Mucosa of rectum (tissue), 2 donors: ENCODE data around the gene ANGPTL7.
"Not testable (repeated sequence)": the region's sequence is repeated elsewhere in the genome, so short reads cannot be mapped to it uniquely, and the experiment has no call there.

Source experiments
- H3K27ac ChIP-seq, 2 donors: one replicate each; pipeline ENCODE4 v1.7.0; 2013; ENCODE audit warnings: inconsistent platforms in 2 of 2, low read depth in 2 of 2, low read length in 2 of 2
- H3K27me3 ChIP-seq, 2 donors: one replicate each; pipeline ENCODE4 v1.7.0; 2013; ENCODE audit warnings: low read length in 2 of 2; ENCODE audit not compliant: control insufficient read depth in 2 of 2, insufficient read depth in 2 of 2
- H3K36me3 ChIP-seq, 2 donors: one replicate each; pipeline ENCODE4 v1.7.0; 2013; ENCODE audit warnings: low read length in 2 of 2; ENCODE audit not compliant: control insufficient read depth in 2 of 2, insufficient read depth in 2 of 2
- H3K4me1 ChIP-seq, 2 donors: one replicate each; pipeline ENCODE4 v1.7.0; 2013; ENCODE audit warnings: low read length in 2 of 2, mild to moderate bottlenecking in 1 of 2; ENCODE audit not compliant: control insufficient read depth in 2 of 2, insufficient read depth in 2 of 2
- H3K4me3 ChIP-seq, 2 donors: one replicate each; pipeline ENCODE4 v1.7.0; 2013; ENCODE audit warnings: low read length in 2 of 2
- H3K9ac ChIP-seq, 2 donors: one replicate each; pipeline ENCODE4 v1.7.0; 2013; ENCODE audit warnings: low read length in 2 of 2, low read depth in 1 of 2, mild to moderate bottlenecking in 1 of 2
- H3K9me3 ChIP-seq, 2 donors: one replicate each; pipeline ENCODE4 v1.7.0; 2013; ENCODE audit warnings: low read length in 2 of 2; ENCODE audit not compliant: control insufficient read depth in 2 of 2
- donor health status: healthy.
- donor health status: Normal muscosa, but diverticular disease.

ANGPTL7 gene

DNA sequence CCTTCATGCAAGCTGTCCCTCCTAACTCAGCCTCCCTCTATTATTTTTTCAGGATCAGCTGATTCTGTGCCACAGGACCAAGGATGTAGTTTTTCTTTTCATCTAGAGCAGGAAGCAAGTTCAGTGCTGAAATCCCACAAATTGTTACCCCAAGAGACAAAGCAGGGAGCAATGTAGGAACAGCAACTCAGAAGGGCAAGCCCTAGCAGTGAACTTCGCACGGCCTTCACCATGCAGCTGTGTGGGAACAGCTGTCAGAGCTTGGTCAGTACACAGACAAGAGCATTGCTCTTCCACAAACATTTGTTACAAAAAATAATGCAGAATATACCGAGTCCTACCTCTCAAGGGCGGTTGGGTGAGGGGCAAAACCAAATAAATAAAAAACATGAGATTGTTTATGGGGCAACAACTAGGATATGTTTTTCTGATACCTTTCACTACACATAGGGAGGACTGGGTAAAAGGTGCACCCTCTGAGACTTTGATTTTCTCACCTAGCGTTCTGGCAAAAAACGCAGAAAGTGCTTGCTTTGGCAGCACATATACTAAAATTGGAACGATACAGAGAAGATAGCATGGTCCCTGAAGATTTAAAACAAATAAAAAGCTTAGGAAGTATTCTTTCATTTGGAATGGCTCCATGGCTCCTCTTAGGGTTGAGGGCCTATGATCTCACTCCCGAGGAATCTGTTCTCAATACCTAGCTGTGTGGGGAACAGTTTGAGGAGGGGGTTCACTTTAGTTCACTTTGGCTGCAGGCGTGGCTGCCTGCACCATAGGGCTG is 37.1 kb upstream of the ANGPTL7 start:
- Histone ChIP-seq H3K27me3 (no peaks in the 10 kb centered on the region), H3K27ac (no peak overlapping the region), H3K9ac (no peak overlapping the region), H3K36me3 (peaks cover 41 to 48% of the 10 kb centered on the region in 2 donors), H3K9me3 (no peaks in the 10 kb centered on the region), H3K4me1 (no peaks in the 10 kb centered on the region), H3K4me3 (no peak overlapping the region)

DNA sequence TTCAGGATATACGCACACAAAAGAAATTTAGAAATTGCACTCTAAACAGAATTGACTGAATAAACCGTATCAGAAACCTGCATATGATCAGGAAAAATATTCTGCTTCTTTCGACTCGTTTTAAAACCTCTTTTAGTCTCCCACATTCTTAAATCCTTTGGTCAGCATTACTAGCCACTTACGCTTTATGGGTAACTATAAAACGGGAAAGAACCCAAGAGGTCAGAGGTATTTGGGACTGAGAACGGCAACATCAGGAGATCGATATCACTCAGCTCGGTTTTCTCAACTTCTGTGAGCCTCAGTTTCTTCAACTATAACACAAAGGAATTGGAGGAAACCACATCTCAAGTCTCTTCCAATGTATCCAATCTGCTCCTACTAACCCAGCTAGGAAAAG is 36.4 kb upstream of the ANGPTL7 start:
- Histone ChIP-seq H3K27ac (no peak overlapping the region), H3K4me3 (no peak overlapping the region), H3K9me3 (no peaks in the 10 kb centered on the region), H3K9ac (no peak overlapping the region), H3K36me3 (peaks cover 43 to 45% of the 10 kb centered on the region in 2 donors), H3K4me1 (no peaks in the 10 kb centered on the region), H3K27me3 (no peaks in the 10 kb centered on the region)

DNA sequence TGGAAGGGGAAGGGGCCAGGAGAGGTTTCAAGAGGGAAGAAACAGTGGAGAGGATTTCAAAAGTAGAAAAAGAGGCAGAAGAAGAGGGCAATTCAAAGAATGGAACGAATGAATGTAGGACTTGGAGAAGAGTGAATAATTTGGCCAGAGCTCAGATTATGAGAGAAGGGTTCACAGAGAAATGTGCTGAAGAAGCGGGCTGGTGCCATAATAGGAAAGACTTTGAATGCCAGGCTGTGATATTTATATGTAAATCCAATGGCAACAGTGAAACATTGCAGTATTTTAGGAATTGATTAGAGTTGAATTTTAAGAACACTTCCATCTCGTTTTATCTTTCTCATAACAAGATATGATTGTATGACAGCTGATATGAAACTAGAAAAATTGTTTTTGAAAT is 36.0 kb upstream of the ANGPTL7 start:
- Histone ChIP-seq H3K27me3 (no peaks in the 10 kb centered on the region), H3K36me3 (peaks cover 40 to 41% of the 10 kb centered on the region in 2 donors), H3K27ac (no peak overlapping the region), H3K9me3 (no peaks in the 10 kb centered on the region), H3K4me3 (no peak overlapping the region), H3K9ac (no peak overlapping the region), H3K4me1 (no peaks in the 10 kb centered on the region)

DNA sequence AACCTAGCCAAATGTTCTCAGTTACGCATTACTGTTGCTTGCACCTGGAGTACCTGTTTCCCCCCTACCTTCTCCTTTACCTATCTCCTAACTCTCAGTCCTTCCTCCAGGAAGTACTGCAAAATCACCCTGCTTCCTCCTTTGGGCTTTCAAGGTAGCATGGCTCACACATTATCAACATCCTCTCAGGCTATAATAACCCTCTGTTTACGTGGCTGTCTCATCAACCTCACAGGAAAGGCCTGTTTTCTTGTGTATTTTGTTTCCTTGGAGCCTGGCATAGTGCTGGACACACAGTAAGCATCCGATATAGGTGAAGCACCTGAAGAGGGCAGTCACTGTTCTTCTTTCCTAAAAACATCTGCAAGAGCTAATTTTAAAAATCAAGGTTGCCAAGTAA is 32.7 kb upstream of the ANGPTL7 start:
- peak overlapping the region in 1 of 2 donors; percentile 8 for H3K9ac ChIP-seq
- H3K27me3 ChIP-seq, result no peaks in the 10 kb centered on the region
- H3K27ac ChIP-seq, result no peak overlapping the region
- H3K4me3 ChIP-seq, result no peak overlapping the region
- no peaks in the 10 kb centered on the region for H3K4me1 ChIP-seq
- H3K9me3 ChIP-seq, result no peaks in the 10 kb centered on the region
- peaks cover 16 to 26% of the 10 kb centered on the region in 2 donors for H3K36me3 ChIP-seq

DNA sequence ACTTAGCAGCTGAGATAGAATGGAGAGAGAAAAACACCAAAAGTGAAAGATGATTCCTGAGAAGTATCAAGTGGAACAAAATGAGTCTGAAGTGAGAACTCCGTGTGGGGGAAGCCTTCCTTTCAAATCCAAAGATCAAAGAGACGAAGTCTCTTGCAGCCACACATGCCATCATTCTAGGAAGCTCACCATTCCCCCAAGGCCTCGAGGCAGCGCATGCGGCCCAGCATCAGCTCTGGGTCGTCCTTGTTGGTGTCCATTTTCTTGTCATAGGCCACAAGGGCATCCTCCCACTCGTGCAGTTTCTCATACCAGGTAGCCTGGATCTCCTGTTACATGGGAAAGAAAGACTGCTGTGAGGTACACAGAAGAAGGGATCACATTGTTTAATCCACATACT is 32.2 kb upstream of the ANGPTL7 start:
- Histone ChIP-seq H3K9ac (no peak overlapping the region), H3K4me3 (no peak overlapping the region), H3K9me3 (no peaks in the 10 kb centered on the region), H3K27ac (no peak overlapping the region), H3K36me3 (peaks cover 19 to 22% of the 10 kb centered on the region in 2 donors), H3K4me1 (no peaks in the 10 kb centered on the region), H3K27me3 (no peaks in the 10 kb centered on the region)

DNA sequence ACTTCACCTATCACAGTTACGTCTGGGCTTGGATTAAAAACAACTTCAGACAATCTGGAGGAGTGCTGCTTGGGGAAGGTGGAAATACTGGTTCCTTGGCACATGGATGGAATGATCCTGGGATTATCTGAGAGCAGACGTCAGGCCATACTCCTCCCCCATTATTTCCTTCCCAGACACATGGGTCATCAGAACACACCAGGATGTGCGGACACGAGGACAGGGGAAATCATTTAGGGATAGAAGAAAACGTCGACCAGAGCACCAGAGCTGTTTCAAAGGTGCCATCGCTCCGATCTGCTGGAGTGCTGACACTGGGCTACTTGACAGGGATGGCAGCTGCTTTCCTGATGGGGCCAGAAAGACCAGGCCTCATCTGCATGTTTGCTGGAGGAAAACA is 31.8 kb upstream of the ANGPTL7 start:
- Histone ChIP-seq H3K36me3 (peaks cover 16 to 20% of the 10 kb centered on the region in 2 donors), H3K27ac (no peak overlapping the region), H3K4me3 (no peak overlapping the region), H3K9ac (no peak overlapping the region), H3K4me1 (no peaks in the 10 kb centered on the region), H3K9me3 (no peaks in the 10 kb centered on the region), H3K27me3 (no peaks in the 10 kb centered on the region)

DNA sequence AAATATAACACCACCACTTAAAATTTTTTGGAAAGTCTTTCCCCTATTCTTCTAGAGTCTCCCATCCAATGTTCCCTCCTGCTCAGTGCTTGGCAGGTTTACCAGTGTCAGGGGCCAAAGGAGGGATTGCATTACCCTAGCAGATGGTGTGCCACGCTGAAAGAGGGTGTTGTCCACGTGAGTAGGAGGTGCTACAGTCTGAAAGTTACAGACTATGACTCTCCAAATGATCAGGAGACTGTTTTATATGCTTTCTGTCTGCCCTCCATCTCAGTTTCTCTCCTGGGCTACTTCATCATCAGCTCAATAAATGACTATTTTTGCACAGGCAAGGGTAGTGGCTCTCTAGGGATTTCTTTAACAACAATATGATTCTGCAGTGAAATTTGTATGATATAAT is 31.3 kb upstream of the ANGPTL7 start:
- no peaks in the 10 kb centered on the region for H3K4me1 ChIP-seq
- H3K27me3 ChIP-seq, result no peaks in the 10 kb centered on the region
- H3K9ac ChIP-seq, result no peak overlapping the region
- H3K9me3 ChIP-seq, result no peaks in the 10 kb centered on the region
- H3K27ac ChIP-seq, result no peak overlapping the region
- peaks cover 16 to 18% of the 10 kb centered on the region in 2 donors for H3K36me3 ChIP-seq
- no peak overlapping the region for H3K4me3 ChIP-seq

DNA sequence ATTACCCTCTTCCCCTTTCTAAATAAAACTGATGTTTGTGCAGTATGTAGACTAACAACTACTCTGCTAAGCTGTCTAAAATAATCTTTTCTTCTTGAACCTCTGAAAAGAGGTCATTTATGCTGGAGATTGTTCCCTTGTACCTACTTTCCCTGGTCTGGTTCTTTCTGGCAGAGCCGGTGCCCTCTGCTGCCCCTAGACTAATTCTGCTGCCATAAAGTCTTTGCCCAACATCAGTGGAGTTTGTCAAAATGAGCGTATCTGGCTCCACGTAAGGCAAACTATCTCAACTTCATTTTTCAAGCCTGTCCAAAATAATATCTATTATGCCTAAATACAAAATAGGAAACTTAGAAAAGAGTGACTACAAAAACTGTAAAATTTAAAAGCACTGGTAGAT is 30.9 kb upstream of the ANGPTL7 start:
- no peaks in the 10 kb centered on the region for H3K9me3 ChIP-seq
- H3K27ac ChIP-seq, result no peak overlapping the region
- no peak overlapping the region for H3K9ac ChIP-seq
- no peaks in the 10 kb centered on the region for H3K27me3 ChIP-seq
- no peaks in the 10 kb centered on the region for H3K4me1 ChIP-seq
- peaks cover 16 to 18% of the 10 kb centered on the region in 2 donors for H3K36me3 ChIP-seq
- no peak overlapping the region for H3K4me3 ChIP-seq

DNA sequence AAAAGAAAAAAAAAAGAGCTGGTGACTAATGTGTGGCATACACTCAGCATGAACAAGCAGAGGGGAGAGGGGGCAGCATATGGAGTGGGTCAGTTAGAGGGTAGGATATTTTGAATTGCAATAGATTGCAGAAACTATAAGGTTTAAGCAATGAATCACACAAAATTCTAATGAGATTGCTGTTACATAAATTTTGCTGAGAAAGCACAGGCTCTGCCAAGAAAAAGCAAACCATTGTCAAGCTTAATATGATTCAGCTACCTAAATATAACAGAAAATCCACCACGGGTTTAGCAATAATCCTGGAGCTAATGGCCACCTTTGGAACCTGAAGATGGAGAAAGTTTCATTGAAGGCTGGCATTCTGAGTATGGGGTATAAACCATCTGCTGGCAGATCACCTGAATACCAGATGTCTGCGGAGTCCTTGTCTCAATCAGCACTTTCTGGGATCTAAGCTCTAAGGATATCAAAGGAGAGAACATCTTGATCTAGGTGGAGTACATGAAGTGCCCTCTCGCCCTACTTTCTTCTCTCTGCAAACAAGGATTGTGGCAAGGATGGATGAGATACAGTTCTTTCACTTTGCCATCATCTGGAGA is 30.3 kb upstream of the ANGPTL7 start:
- Histone ChIP-seq H3K36me3 (peaks cover 16 to 18% of the 10 kb centered on the region in 2 donors), H3K27ac (no peak overlapping the region)

DNA sequence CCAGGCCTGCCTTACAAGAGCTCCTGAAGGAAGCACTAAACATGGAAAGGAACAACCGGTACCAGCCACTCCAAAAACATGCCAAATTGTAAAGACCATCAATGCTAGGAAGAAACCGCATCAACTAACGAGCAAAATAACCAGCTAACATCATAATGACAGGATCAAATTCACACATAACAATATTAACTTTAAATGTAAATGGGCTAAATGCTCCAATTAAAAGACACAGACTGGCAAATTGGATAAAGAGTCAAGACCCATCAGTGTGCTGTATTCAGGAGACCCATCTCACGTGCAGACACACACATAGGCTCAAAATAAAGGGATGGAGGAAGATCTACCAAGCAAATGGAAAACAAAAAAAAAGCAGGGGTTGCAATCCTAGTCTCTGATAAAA is 26.4 kb upstream of the ANGPTL7 start:
- not testable (repeated sequence) for H3K4me1 ChIP-seq, H3K27me3 ChIP-seq, H3K4me3 ChIP-seq, H3K9ac ChIP-seq, H3K36me3 ChIP-seq, H3K9me3 ChIP-seq, H3K27ac ChIP-seq

More for the DNA sequence above, 30.3 kb upstream of the ANGPTL7 start:
- H3K9ac ChIP-seq, result no peak overlapping the region
- no peak overlapping the region for H3K4me3 ChIP-seq
- no peaks in the 10 kb centered on the region for H3K27me3 ChIP-seq
- H3K4me1 ChIP-seq, result no peaks in the 10 kb centered on the region
- no peaks in the 10 kb centered on the region for H3K9me3 ChIP-seq
